DOHH2 (cell line): Measurements from ENCODE around the gene CPT1B.

Experiments
- CTCF ChIP-seq: fragments of 200-600 bp; sonication (generic); IDR thresholded peaks from one replicate; pipeline ENCODE4 v1.5.1; 2014; ENCODE audit warnings: antibody characterized with exemption, mild to moderate bottlenecking, low read depth, low read length; ENCODE audit not compliant: poor library complexity, severe bottlenecking
- EZH2phosphoT487 ChIP-seq: fragments of 200-600 bp; sonication (generic); IDR thresholded peaks from 2 replicates; pipeline ENCODE4 v1.6.1; 2017; ENCODE audit warnings: borderline replicate concordance, mild to moderate bottlenecking, antibody characterized with exemption, low read length, moderate library complexity, mixed read lengths

GRCh38 chr22:50523458-50523805 is 54.8 kb downstream of the CPT1B start:
- no peak for TF ChIP-seq CTCF
- no peak for TF ChIP-seq EZH2phosphoT487
